Right forelimb (tissue), 1 donor: ENCODE results near the gene OR5H6.
"Not testable (repeated sequence)": the region's sequence is repeated elsewhere in the genome, so short reads cannot be mapped to it uniquely, and the experiment has no call there.

Source experiments
- DNase-seq: peaks from one replicate; pipeline ENCODE4 v3.0.0-alpha.2; 2018

The OR5H6 gene

GRCh38 chr3:98263944-98264343 lies at the start of gene OR5H6:
Gene OR5H6, plus strand, starts transcription at chr3:98264244. Its CDS starts 89 bp downstream, at chr3:98264333.
- DNase-seq: no peak

DNA sequence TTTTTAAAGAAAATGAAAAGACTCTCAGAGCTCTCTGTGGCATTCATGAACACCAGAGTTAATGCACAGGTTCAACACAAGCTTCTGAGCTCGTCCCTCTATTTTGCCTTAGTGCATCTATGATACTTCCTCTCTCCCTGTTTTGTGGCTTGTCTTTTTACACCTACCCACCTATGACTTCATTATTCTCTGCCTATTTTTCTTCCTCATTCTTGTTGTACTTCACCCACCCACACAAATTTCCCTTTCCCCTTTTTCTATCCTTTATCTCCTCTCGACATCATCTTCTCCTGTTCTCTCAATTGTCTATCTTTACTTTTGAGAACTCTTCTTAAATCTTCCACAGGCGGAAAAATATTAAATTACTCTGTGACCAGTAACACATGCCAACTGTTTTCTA lies 49.0 kb upstream of the OR5H6 start:
- no peak for DNase-seq

DNA sequence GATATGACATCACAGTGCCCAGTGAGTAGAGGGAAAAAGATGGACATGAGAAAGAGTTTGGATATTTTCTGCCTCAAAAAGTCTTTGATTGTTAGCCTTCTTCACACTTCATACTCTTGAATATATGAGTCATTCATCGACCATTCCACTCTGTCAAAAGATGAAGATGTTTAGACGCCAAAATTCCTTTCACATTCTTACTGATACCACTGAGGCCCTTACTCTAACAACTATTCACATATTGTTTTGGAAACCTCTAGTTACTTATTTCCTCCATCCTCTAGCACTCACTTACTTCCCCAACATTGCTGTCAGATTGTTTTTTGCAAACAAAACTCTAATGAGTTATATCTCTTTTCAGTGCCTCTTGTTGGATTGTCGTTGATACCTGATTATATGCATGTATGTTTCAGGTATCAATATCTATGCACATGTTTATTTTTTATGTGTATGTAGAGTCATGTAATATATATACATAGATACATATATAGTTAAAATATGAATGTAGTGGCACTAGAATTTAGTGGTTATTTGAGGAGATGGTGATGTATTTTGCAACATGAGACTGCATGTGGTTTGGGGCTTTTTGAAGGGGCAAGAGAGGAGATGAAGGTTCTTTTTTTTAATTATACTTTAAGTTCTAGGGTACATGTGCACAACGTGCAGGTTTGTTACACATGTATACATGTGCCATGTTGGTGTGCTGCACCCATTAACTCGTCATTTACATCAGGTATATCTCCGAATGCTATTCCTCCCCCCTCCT lies 40.0 kb upstream of the OR5H6 start:
- DNase-seq: no peak

- no peak for DNase-seq
Measured at GRCh38 chr3:98232489-98232888, 31.6 kb upstream of the OR5H6 start.

- no peak for DNase-seq
Measured at GRCh38 chr3:98233468-98233867, 30.6 kb upstream of the OR5H6 start.

- no peak for DNase-seq
Measured at GRCh38 chr3:98240131-98240530, 23.9 kb upstream of the OR5H6 start.

- DNase-seq: no peak
Measured at GRCh38 chr3:98242155-98242554, 21.9 kb upstream of the OR5H6 start.

DNA sequence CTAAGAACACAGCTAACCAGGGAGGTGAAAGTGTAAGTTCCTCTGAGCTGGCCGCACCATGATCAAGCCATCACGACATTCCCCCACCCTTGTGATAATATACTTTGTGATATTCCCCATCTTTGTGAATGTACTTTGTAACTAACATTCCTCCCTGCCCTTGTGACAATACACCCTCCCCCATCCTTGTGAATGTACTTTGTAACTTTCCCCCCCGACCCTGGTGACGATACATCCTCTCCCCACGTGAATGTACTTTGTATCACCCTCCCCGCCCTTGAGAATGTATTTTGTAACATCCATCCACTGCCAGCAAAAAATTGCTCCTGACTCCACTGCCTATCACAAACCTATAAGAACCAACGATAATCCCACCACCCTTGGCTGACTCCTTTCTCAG lies 20.2 kb upstream of the OR5H6 start:
- no peak for DNase-seq

- no peak for DNase-seq
Measured at GRCh38 chr3:98246142-98246541, 17.9 kb upstream of the OR5H6 start.

GRCh38 chr3:98256026-98256425 lies 8.0 kb upstream of the OR5H6 start:
- DNase-seq: not testable (repeated sequence)

- DNase-seq: no peak
Measured at GRCh38 chr3:98259707-98260106, 4.3 kb upstream of the OR5H6 start.

- DNase-seq: no peak
Measured at GRCh38 chr3:98262046-98262445, 2.0 kb upstream of the OR5H6 start.

DNA sequence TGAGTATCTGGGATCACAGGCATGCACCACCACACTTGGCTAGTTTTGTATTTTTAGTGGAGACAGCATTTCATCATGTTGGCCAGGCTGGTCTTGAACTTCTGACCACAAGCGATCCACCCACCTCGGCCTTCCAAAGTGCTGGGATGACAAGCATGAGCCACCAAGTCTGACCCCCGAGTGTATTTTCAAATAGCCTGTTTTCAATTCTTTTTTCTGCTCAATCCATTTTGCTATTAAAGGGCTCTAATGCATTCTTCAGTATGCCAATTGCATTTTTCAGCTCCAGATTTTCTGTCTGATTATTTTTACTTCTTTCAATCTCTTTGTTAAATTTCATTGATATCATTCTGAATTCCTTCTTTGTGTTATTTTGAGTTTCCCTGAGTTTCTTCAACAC lies 5.8 kb downstream of the OR5H6 start:
- DNase-seq: no peak

- no peak for DNase-seq
Measured at GRCh38 chr3:98272126-98272525, 8.1 kb downstream of the OR5H6 start.

- DNase-seq: no peak
Measured at GRCh38 chr3:98274914-98275313, 10.9 kb downstream of the OR5H6 start.

- DNase-seq: no peak
Measured at GRCh38 chr3:98282205-98282604, 18.2 kb downstream of the OR5H6 start, which contains the start of gene OR5H2. Gene OR5H2, plus strand, starts transcription at chr3:98282505. Its CDS starts 398 bp downstream, at chr3:98282903.

DNA sequence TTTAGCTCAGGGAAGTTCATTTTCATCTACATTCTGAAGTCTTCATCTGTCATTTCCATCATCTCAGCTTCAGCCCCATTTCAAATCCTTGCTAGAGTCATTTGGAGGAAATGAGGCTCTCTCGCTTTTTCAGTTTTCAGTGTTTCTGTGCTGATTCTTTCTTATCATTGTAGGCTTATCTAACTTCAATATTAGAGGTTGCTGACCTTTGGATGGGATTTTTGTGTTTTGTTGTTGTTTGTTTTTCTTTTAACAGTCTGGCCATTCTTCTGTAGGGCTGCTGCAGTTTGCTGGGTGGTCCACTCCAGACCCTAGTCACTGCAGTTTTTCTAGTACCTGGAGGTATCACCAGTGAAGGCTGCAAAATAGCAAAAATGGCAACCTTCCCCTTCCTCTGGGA lies 26.9 kb downstream of the OR5H6 start:
- DNase-seq: no peak

DNA sequence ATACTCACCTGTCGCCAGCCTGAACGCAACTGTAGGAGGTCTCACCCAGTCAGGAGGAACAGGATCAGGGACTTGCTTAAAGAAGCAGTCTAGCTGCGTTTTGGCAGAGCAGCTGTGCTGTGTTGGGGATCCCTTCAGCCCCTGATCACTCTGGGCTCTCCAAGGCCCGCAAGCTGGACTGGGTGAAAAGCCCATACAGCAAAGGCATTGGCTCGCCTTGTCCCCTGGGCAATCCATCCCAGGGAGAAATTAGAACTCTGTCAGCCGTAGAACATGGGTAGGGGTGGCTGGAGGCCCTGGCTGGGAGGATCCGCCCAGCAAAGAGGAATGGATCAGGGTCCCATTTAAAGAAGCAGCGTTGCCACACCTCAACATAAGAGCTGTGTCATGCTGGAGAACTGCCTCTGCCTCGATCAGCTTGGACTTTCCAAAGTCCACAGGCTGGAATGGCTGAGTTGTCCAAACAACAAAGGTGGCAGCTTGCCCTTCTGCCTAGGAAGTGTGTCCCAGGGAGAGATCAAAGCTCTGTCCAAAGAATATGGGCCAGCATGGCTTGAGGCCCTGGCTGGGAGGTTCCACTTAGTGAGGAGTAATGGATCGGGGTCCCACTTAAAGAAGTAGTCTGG lies 27.4 kb downstream of the OR5H6 start:
- no peak for DNase-seq
